Measurements from ENCODE around the gene PSEN1.

The PSEN1 gene

DNA sequence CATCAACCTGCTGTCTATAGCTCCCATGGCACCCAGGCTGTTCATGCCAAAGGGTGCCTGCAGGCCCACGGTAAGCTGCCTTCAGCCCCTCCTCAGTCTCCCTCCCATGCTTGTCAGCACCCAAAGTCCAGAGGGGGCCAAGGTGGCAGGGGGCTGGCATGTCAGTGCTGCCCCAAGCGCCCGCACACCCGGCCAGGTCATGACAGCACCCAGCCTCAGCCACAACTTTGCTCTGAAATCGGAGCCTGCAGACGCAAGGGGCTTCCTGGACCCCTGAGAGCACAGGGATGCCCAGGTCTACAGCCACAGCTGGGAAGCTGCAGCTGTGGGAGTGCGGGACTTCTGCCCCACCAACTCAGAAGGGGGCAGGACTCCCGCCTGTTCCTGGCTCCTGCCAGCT lies 72.5 kb downstream of the PSEN1 start:
- in situ Hi-C loops (cut with MboI; ENCODE audit: low pct_unique_long_range_greater_than_20kb, low sequenced_read_pairs), result no loop called here
- DNase-seq, result no peak

DNA sequence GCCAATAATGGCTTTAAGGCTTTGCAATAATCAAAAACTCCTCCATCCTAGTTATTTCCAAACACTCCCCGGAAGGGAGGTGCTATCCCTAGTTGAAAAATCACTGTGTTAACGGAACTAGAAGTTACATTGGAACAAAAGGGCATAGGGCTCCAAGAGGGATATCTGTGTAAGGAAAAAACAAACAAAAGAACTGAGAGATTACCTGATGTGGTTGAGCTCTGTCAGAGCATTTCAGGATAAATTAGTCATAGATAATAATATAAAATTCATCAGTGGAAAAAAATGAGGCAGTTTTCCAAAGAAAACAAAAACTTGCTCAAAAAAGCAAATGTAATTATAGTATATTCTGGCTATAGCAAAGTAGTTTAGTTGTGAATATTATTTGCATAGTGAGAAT lies 73.6 kb downstream of the PSEN1 start:
- DNase-seq, result no peak
- in situ Hi-C loops (cut with MboI; ENCODE audit: low pct_unique_long_range_greater_than_20kb, low sequenced_read_pairs), result no loop called here

DNA sequence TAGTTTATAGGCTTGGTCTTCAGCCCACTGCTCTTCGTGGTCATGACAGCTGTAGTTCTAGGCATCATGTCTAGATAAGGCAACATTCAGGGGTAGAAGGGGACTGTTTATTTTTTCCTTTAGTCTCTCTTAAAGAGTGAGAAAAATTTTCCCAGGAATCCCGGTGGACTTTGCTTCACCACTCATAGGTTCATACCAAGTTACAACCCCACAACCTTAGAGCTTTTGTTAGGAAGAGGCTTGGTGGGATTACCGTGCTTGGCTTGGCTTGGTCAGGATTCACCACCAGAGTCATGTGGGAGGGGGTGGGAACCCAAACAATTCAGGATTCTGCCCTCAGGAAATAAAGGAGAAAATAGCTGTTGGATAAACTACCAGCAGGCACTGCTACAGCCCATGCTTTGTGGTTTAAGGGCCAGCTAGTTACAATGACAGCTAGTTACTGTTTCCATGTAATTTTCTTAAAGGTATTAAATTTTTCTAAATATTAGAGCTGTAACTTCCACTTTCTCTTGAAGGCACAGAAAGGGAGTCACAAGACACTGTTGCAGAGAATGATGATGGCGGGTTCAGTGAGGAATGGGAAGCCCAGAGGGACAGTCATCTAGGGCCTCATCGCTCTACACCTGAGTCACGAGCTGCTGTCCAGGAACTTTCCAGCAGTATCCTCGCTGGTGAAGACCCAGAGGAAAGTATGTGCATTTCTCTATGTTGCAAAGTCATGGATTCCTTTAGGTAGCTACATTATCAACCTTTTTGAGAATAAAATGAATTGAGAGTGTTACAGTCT lies 75.1 kb downstream of the PSEN1 start:
- no peak for DNase-seq
- in situ Hi-C loops (cut with MboI; ENCODE audit: low pct_unique_long_range_greater_than_20kb, low sequenced_read_pairs), result no loop called here

DNA sequence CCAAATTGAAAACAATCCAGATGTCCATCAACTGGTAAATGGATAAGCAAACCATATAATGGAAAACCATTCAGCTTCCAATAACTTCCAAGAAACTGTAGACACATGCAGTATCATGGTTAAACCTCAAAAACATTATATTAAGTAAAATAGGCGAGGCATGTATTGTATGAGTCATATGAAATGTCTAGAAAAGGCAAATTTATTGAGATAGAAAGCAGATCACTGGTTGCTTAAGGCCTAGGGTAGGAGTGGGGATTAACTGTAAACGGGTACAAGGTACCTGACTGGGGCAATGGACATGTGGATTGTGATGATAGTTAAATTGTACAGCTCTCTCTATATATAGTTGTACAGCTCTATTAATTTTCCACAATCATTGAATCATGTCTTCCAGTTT lies 79.7 kb downstream of the PSEN1 start:
- no peak for DNase-seq
- in situ Hi-C loops (cut with MboI; ENCODE audit: low pct_unique_long_range_greater_than_20kb, low sequenced_read_pairs), result no loop called here

DNA sequence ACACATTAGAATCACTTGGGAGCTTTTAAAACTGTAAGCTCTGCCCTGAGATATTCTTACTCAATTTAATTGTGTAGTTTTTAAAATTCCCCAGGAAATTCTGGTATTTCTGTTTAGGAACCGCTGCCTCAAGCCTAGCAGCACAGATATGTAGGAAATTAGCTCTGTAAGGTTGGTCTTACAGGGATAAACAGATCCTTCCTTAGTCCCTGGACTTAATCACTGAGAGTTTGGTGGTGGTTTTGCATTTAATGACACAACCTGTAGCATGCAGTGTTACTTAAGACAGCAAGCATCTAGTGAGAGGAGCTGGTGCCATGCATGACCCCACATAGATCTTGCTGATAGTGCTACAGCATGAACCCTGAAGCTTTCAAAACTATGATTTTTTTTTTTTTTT lies 81.1 kb downstream of the PSEN1 start:
- DNase-seq, result no peak
- in situ Hi-C loops (cut with MboI; ENCODE audit: low pct_unique_long_range_greater_than_20kb, low sequenced_read_pairs), result no loop called here

DNA sequence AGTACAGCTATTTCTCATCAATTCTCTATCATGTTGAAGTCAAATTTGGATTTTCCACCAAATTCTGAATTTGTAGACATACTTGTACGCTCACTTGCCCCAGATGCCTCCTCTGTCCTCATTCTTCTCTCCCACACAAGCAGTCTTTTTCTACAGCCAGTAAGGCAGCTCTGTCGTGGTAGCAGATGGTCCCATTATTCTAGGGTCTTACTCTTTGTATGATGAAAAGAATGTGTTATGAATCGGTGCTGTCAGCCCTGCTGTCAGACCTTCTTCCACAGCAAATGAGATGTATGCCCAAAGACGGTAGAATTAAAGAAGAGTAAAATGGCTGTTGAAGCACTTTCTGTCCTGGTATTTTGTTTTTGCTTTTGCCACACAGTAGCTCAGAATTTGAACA lies 83.8 kb downstream of the PSEN1 start:
- in situ Hi-C loops (cut with MboI; ENCODE audit: low pct_unique_long_range_greater_than_20kb, low sequenced_read_pairs), result no loop called here
- DNase-seq, result no peak

DNA sequence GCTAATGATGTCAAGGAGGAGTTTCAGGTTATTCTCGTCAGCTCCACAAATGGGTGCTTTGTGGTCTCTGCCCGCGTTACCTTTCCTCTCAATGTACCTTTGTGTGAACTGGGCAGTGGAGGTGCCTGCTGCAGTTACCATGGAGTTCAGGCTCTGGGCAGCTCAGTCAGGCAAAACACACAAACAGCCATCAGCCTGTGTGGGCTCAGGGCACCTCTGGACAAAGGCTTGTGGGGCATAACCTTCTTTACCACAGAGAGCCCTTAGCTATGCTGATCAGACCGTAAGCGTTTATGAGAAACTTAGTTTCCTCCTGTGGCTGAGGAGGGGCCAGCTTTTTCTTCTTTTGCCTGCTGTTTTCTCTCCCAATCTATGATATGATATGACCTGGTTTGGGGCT lies 84.3 kb downstream of the PSEN1 start:
- DNase-seq, result no peak
- in situ Hi-C loops (cut with MboI; ENCODE audit: low pct_unique_long_range_greater_than_20kb, low sequenced_read_pairs), result no loop called here

DNA sequence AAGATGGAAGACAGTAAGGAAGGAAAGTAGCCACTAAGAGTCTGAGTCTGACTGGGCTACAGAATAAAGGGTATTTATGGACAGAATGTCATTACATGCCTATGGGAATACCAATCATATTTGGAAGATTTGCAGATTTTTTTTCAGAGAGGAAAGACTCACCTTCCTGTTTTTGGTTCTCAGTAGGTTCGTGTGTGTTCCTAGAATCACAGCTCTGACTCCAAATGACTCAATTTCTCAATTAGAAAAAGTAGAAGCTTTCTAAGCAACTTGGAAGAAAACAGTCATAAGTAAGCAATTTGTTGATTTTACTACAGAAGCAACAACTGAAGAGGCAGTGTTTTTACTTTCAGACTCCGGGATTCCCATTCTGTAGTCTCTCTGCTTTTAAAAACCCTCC lies 85.6 kb downstream of the PSEN1 start:
- no peak for DNase-seq
- in situ Hi-C loops (cut with MboI; ENCODE audit: low pct_unique_long_range_greater_than_20kb, low sequenced_read_pairs), result no loop called here

DNA sequence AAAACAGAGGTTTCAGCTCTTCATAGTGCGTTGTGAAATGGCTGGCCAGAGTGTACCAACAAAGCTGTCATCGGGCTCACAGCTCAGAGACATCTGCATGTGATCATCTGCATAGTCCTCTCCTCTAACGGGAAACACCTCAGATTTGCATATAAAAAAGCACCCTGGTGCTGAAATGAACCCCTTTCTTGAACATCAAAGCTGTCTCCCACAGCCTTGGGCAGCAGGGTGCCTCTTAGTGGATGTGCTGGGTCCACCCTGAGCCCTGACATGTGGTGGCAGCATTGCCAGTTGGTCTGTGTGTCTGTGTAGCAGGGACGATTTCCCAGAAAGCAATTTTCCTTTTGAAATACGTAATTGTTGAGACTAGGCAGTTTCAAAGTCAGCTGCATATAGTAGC lies 86.7 kb downstream of the PSEN1 start:
- in situ Hi-C loops (cut with MboI; ENCODE audit: low pct_unique_long_range_greater_than_20kb, low sequenced_read_pairs), result no loop called here
- no peak for DNase-seq

DNA sequence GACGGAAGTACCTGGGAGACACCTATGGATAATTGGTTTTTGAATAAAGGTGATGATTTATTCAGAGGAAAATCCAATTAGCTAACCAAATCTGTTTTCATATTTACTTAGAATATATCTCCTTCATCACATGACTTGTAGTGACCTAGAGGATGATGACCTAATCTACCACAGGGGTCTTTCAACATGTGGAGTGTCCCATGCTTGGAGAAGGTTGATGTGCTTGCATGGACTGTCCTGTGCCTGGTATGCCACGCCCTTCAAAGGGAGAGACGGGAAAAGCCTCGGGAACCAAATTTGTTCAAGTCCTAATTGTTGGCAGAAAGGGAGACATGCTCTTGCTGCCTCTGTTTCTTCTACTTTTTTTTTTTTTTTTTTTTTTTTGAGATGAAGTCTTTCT lies 89.2 kb downstream of the PSEN1 start:
- no peak for DNase-seq
- in situ Hi-C loops (cut with MboI; ENCODE audit: low pct_unique_long_range_greater_than_20kb, low sequenced_read_pairs), result no loop called here

DNA sequence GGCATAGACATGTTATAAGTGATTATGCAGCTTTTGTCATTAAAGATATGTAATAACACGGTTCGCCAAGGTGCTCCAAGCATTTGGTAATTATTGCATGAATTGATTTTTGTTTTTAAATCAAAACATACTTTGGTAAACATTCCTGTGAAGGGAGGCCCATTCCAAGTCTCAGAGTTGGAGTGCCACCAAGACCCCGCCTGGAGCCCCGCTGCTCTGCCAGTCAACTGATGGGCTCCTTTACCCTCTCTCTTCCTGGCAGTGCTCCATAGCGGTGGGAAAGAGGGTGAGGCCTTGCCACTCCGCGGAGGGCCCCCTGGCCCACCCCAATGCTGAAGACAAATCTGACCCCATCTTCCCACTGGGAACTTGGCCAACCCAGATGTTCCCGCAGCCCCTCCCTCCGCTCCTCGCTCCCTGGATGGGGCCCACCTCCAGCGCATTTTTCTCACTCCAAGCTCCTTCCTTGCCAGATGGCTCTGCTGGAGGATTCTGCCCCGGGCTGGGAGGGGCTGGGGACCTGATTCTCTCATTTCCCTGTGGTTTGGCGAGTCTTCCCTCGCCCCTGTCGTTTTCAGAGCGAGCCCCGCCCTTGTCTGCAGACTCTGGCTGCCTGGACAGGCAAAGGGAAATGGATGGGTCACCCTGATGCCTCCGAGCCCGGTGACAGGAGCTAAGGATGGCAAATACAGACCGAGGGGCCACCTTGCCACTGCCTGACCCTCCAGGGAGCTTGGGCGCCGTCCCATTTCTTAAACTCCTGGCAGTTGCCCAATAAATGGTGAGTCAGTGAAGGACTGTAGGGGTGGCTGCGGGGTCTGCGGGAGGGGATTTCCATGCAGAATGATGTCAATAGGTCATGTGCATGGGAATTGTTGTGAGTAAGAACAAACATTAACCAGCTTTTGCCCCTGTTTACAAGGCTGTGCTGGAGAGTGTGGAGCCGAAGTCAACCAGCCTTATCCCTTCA lies 91.8 kb downstream of the PSEN1 start:
- no peak for DNase-seq
- in situ Hi-C loops (cut with MboI; ENCODE audit: low pct_unique_long_range_greater_than_20kb, low sequenced_read_pairs), result no loop called here

DNA sequence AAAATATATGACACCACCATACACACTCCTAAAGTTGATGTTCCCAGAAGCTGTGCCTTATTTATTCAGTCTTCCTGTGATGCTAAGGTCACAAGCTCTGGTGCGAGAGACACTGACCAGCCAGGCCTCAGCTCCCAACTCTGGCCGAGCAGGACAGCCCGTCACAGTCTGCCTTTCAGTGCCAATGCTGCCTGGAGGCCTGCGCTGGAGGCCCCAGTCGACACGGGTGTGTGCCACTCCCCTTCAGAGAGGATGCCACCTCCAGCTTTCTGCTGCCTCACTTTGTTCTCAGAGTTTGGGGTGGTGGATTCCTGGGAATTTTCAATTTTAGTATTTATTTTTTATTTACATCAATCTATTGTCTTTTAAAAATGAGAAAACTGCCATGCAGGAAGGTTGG lies 93.7 kb downstream of the PSEN1 start:
- in situ Hi-C loops (cut with MboI; ENCODE audit: low pct_unique_long_range_greater_than_20kb, low sequenced_read_pairs), result no loop called here
- DNase-seq, result no peak

DNA sequence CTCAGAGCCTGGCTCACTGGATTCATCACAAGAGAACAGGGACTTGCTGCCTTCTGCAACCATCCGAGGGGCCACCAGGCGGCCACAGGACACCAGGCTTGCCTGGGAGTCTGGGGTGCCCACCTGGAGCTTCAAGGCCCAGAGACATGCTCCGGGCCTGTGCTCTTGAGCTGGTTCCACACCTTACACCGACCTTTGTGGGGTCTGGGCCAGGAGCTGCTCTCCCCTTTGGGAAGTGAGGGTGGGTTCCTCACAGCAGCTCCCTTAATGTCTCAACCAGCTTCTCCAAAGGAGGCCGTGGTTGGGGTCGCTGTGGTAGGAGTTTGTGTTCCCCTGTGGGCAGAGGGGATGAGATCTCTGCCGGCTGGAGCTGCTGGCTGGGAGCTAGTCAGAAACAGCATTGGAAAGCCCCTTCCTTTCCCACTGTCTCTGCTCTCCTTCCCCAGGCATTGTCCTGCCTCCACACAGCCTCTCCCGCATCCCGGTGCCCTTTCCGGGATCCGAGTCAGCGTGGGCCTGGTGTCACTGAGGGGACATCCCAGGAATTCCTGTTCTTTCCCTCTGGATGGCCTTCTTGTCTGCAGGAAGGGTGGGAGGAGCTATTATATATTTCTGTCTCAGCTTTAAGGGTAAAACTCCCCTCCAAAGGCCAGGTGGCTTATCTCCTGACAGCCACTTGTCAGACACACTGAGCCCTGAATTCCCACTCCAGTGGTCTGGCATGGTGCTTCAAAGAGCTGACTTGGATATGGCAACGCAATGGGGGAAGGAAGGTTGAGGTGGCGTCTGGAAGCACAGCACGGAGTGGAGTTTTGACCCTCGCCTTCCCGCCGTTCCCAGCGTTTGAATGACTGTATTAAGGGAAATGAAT lies 95.9 kb downstream of the PSEN1 start:
- DNase-seq, result no peak
- in situ Hi-C loops (cut with MboI; ENCODE audit: low pct_unique_long_range_greater_than_20kb, low sequenced_read_pairs), result no loop called here

DNA sequence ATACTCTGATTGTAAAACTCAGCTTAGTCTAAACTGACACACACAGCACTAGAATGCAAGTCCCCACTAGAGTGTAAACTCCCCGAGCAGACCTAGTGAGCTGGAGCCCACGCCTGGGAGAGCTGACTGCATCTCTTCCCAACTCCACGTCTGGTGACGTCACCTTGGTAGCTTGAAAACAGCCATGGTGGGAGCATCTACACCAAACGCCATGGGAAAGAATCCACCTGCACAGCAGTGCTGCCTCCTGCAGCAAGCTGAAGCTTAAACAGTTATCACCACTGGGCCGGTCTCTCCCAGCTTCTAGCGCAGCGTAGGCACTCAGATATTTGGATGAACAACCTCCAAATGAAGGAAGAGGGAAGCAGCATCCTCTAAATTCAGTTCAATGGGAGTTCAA lies 96.7 kb downstream of the PSEN1 start:
- in situ Hi-C loops (cut with MboI; ENCODE audit: low pct_unique_long_range_greater_than_20kb, low sequenced_read_pairs), result no loop called here
- DNase-seq, result no peak

DNA sequence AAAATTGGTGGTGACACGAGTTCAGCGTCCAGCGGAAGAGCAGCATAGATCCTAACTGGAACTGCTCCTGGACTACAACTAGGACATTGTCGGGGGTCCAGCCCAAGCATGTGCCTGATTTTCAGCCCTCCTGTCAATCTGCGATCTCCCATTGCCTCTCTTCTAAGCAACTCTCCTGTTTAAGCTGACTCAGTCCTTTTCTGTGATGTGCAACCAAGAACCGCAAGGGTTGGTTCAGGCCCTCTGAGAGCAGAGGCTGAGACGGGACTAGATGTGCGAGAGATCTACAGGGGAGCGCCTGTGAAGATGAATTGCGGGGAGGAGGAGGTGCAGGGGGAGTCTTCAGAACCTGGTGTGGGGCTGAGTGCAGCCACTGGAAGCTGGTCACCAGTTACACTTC lies 97.3 kb downstream of the PSEN1 start:
- DNase-seq, result no peak
- in situ Hi-C loops (cut with MboI; ENCODE audit: low pct_unique_long_range_greater_than_20kb, low sequenced_read_pairs), result no loop called here

DNA sequence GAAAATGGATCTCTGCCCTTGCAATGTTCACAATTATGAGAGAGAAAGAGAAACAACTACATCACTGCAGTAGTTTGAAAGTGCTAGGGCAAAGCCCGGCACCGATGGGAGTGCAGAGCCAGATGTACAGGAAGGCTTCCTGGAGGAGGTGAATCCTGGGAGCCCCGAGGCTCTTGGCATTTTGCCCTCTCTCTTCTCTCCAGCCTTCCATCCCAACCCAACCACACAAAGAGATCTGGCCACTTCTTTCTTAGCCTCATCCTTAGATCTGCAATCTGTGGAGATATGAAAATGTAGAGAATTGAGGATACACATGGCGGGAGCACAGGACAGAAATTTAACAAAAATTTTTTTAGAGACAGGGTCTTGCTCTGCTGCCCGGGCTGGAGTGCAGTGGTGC lies 97.7 kb downstream of the PSEN1 start:
- in situ Hi-C loops (cut with MboI; ENCODE audit: low pct_unique_long_range_greater_than_20kb, low sequenced_read_pairs), result no loop called here
- DNase-seq, result no peak

DNA sequence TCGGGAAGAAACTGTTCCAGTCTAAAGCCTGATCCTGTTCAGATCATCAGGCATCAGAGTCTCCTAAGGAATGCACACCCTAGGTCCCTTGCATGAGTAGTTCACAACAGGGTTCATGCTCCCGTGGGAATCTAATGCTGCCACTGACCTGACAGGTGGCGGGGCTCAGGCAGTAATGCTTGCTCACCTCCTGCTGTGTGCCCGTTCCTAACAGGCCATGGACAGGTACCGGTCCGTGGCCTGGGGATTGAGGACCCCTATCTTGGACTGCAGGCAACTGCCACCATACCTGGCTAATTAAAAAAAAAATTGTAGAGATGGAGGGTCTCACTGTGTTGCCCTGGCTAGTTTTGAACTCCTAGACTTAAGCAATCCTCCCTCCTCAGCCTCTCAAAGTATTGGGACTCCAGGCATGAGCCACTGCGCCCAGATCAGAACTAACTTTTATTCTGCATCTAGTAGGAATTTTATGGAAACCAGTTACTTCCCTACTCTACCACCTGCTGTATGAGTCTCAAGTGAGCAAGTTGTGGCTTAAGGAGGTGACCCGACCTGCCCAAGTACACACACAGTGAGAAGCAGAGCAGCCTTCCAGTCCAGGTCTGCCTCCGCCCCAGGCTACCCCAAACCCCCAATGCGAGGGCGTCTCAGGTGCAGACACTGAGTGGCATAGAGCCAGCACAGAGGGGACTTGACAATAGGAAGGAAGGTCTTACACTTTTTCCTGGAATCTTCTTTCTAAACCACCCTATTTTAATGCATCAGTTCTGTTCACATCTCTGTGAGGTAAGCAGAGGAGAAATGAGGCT lies 98.5 kb downstream of the PSEN1 start:
- in situ Hi-C loops (cut with MboI; ENCODE audit: low pct_unique_long_range_greater_than_20kb, low sequenced_read_pairs), result no loop called here
- no peak for DNase-seq

DNA sequence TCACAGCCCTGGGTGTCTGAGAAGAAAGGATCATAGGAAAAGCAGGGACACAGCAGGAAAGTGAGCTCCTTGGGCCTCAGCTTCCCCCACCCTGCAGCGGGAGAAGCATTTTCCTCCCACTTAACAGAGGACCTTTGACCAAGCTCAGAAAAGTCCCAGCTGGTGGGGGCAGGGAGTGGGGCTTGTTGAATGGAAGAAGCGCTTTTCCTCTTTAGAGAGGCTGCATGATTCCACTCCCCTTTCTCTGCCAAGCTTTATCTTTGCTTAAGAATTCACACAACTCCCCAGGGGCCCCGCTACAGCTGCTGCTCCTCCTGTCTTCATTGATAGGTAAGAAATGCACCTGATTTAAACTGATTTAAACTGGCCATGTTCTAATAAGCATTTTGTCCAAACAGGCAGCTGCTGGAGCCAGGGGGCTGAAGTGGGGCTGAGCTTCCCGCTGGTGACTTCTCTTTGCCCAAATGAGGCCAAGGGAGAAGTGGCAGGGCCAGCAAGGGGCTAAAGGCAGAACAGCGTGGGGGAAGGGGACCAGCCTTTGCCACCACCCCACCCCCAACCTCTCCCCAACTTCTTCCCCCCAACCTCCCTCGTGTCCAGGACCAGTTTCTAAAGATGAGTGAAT lies 99.3 kb downstream of the PSEN1 start:
- in situ Hi-C loops (cut with MboI; ENCODE audit: low pct_unique_long_range_greater_than_20kb, low sequenced_read_pairs), result no loop called here
- no peak for DNase-seq
